ENCODE measurements around the gene RDH13.
"Not testable (repeated sequence)": the region's sequence is repeated elsewhere in the genome, so short reads cannot be mapped to it uniquely, and the experiment has no call there.

RDH13 gene

DNA sequence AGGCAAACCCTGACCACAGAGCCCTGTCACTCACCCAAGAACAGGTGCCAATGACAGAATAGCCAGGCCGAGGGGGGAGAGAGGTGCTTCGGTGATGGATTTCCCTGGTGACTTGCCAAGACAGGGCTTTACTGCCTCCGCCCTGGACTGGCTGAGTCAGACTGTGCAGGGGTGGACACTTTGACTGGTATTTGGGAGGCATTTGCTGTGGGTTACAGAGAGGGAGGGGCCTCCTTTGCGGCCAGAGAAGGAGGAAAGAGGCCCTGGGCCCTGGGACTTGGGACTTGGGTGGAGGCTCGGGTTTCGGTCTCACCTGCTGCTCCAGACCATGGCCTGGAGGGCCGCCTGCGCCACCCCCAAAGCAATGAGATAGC lies 8.2 kb upstream of the RDH13 start:
- no peaks in the 10 kb centered on the region for H3K36me3 Mint-ChIP-seq (ENCODE audit: low read depth)
- no peak overlapping the region for H3K4me3 Mint-ChIP-seq
- peaks cover 7% of the 10 kb centered on the region for H3K4me1 Mint-ChIP-seq (ENCODE audit: low read depth)
- H3K9me3 Mint-ChIP-seq: no peaks in the 10 kb centered on the region
- H3K27me3 Mint-ChIP-seq: peaks cover 69% of the 10 kb centered on the region
- no peak overlapping the region for H3K27ac Mint-ChIP-seq

DNA sequence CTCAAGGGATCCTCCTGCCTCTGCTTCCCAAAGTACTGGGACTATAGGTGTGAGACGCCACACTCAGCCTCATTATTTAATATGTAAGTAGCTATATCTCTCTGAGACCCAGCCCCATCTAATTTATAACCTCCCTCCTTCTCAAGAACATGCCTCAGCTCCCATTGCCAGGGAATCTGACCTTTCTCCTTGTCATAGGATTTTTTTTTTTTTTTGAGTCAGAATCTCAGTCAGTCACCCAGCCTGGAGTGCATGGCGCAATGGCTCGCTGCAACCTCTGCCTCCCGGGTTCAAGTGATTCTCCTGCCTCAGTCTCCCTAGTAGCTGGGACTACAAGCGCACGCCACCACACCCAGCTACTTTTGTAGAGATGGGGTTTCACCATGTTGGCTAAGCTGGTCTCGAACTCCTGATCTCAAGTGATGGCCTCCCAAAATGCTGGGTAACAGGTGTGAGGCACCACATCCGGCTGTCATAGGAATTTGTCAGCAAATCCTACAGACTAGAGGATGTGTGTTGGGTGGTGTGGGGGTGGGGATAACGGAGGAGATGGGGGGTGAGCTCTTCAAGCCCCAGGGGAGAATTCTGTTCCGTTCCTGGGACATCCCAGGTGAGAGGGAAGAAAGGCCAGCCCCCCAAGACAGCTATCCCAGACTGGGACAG lies 7.6 kb upstream of the RDH13 start:
- no peak overlapping the region for H3K4me3 Mint-ChIP-seq
- peaks cover 7% of the 10 kb centered on the region for H3K4me1 Mint-ChIP-seq (ENCODE audit: low read depth)
- H3K36me3 Mint-ChIP-seq (ENCODE audit: low read depth): no peaks in the 10 kb centered on the region
- H3K9me3 Mint-ChIP-seq: no peaks in the 10 kb centered on the region
- H3K27me3 Mint-ChIP-seq: peaks cover 73% of the 10 kb centered on the region
- H3K27ac Mint-ChIP-seq: no peak overlapping the region

DNA sequence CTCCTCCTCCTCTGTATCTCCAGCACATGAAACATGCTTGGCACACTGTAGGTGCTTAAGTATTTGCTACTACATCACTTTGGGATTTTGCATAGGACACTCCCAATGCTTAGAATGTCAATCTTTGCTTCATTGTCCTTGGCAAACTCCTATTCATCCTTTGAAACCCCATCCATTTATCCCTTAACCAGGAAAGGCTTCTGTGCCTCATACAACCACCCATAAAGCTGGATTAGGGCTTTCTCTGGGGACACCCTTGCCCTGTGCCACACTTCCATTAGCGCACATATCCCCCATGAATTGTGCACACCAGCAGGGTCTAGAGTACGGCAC lies 6.9 kb upstream of the RDH13 start:
- no peaks in the 10 kb centered on the region for H3K36me3 Mint-ChIP-seq (ENCODE audit: low read depth)
- no peaks in the 10 kb centered on the region for H3K9me3 Mint-ChIP-seq
- H3K27ac Mint-ChIP-seq: no peak overlapping the region
- H3K4me1 Mint-ChIP-seq (ENCODE audit: low read depth): peaks cover 7% of the 10 kb centered on the region
- no peak overlapping the region for H3K4me3 Mint-ChIP-seq
- peaks cover 74% of the 10 kb centered on the region for H3K27me3 Mint-ChIP-seq

DNA sequence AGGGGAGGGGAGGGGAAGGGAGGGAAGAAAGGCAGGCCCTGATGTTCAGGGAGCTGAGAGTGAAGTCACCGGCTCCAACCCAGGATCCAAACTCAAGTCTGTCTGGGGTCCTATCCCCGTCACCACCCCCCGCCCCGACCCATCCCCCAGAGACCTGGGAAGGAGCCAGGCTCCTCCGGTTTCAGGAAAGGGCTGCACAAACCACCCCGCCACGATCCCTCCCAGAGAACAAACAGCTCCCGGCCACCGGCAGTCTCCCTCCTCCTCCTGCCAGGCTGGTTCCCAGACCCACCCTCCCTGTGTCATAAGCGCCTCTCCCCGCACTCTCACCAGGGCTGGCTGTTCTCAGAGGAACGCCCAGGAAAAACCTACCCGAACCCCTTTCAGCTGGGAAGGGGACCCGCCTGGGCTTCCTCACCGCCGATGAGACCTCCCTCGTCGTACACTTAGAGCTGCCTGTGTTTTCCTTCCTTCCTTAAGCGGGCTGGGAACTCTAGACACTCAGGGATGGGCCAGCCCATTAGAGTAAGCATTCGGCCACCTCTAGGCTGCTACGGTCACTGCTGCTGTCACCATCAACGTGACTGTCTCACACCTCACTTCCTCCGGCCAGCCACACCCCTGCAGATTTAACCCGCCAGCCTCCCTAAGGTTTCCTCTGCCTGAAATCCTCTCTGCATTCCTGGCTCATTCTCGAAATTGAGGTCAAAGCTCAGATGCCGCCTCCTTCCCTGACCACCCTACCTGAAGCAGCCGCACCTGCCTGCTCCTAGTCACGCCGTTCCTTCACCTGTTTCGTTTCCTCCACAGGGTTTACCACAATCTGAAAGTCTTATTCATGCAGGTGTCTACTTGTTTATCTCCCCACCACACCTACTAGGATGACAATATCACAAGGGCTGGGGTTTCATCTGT lies 6.3 kb upstream of the RDH13 start:
- no peak overlapping the region for H3K4me3 Mint-ChIP-seq
- no peaks in the 10 kb centered on the region for H3K36me3 Mint-ChIP-seq (ENCODE audit: low read depth)
- peaks cover 73% of the 10 kb centered on the region for H3K27me3 Mint-ChIP-seq
- no peaks in the 10 kb centered on the region for H3K9me3 Mint-ChIP-seq
- no peak overlapping the region for H3K27ac Mint-ChIP-seq
- peaks cover 7% of the 10 kb centered on the region for H3K4me1 Mint-ChIP-seq (ENCODE audit: low read depth)

DNA sequence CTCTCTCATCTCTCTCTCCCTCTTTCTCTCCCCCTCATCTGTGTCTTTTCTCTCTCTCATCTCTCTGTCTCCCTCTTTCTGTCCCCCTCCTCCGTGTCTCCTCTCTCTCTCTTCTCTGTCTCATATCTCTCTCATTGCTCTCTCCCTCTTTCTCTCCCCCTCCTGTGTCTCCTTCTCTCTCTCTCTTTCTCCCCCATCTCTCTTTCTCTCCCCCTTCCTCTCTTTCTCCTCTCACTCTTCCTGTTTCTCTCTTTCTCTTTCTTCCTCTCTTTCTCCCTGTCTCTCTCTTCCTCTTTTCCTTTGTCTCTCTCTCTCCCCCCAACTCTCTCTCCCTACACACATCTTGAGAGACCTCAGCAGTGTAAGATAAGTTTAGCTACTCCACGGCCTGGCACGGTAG lies 4.9 kb upstream of the RDH13 start:
- H3K27ac Mint-ChIP-seq: no peak overlapping the region
- peaks cover 7% of the 10 kb centered on the region for H3K4me1 Mint-ChIP-seq (ENCODE audit: low read depth)
- H3K27me3 Mint-ChIP-seq: peaks cover 66% of the 10 kb centered on the region
- no peaks in the 10 kb centered on the region for H3K36me3 Mint-ChIP-seq (ENCODE audit: low read depth)
- no peak overlapping the region for H3K4me3 Mint-ChIP-seq
- H3K9me3 Mint-ChIP-seq: no peaks in the 10 kb centered on the region

DNA sequence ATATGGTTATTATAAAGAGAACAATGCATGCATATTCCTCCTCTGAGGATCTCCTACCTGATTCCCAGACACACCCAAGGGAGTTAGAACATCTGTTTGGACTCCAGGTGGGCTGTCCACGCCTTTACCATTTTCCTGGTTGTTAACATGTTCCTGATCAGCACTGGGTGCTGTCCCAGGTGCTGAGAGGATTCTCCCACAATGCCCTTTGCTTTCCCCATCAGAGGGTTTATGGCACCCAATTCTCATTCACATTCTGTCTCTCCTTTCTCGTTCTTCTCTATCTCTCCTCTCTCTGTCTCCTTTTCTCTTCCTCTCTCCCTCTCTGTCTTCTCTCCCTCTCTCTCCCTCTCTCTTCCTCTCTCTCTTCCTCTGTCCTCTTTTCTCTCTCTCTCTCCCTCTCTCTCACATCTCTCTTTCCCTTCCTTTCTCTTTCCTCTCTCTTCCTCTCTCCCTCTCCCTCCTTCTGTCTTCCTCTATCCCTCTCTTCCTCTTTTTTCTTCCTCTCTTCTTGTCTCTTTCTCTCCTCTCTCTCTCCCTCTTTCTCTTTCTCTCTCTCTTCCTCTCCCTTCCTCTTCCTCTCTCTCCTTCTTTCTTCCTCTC lies 3.3 kb upstream of the RDH13 start:
- H3K27ac Mint-ChIP-seq: no peak overlapping the region
- H3K4me3 Mint-ChIP-seq: no peak overlapping the region
- no peaks in the 10 kb centered on the region for H3K9me3 Mint-ChIP-seq

DNA sequence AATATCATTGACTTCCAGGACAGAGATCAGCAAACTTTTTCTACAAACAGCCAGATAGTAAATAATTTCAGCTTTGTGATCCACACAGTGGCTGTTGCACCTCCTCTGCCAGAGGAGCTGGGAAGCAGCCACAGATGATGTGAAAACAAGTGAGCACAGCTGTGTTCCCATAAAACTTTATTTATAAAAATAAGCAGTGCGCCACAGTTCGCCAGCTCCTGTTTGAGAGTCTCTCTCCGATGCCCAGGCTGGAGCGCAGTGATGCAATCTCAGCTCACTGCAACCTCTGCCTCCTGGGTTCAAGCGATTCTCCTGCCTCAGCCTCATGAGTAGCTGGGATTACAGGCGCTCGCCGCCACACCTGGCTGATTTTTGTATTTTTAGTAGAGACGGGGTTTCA lies 2.6 kb upstream of the RDH13 start:
- H3K27ac Mint-ChIP-seq; H3K36me3 Mint-ChIP-seq (ENCODE audit: low read depth); H3K4me3 Mint-ChIP-seq; H3K9me3 Mint-ChIP-seq: not testable (repeated sequence)
- Mint-ChIP-seq H3K4me1 (ENCODE audit: low read depth) (peaks cover 17% of the 10 kb centered on the region), H3K27me3 (peaks cover 47% of the 10 kb centered on the region)

More for the DNA sequence above, 3.3 kb upstream of the RDH13 start:
- peaks cover 14% of the 10 kb centered on the region for H3K4me1 Mint-ChIP-seq (ENCODE audit: low read depth)
- peaks cover 52% of the 10 kb centered on the region for H3K27me3 Mint-ChIP-seq
- no peaks in the 10 kb centered on the region for H3K36me3 Mint-ChIP-seq (ENCODE audit: low read depth)

DNA sequence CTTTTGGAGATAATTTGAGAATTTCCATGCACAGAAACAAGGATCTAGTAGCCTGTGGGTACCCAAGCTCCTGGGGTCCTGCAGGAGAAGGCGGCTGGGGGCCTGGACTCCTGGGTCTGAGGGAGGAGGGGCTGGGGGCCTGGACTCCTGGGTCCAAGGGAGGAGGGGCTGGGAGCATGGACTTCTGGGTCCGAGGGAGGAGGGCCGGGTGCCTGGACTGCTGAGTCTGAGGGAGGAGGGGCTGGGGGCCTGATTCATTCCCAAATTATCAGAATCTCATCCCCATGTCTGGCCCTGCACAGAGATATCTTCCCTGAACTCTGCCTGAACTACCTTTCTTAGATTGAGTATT lies 520 bp upstream of the RDH13 start:
- Mint-ChIP-seq H3K36me3 (ENCODE audit: low read depth) (peaks cover 17% of the 10 kb centered on the region), H3K27me3 (peaks cover 32% of the 10 kb centered on the region), H3K9me3 (no peaks in the 10 kb centered on the region), H3K4me1 (ENCODE audit: low read depth) (peaks cover 10% of the 10 kb centered on the region), H3K27ac (no peak overlapping the region), H3K4me3 (peak overlapping the region; percentile 88)

DNA sequence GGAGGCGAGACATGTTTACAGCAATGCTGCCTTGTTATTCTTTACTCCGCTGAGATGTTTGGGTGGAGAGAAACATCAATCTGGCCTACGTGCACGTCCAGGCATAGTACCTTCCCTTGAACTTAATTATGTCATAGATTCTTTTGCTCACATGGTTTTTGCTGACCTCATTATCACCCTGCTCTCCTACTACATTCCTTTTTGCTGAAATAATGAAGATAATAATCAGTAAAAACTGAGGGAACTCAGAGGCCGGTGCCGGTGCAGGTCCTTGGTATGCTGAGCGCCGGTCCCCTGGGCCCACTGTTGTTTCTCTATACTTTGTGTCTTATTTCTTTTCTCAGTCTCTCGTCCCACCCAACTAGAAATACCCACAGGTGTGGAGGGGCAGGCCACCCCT lies 2.7 kb downstream of the RDH13 start:
- not testable (repeated sequence) for H3K9me3 Mint-ChIP-seq, H3K27ac Mint-ChIP-seq, H3K4me3 Mint-ChIP-seq, H3K27me3 Mint-ChIP-seq
- peaks cover 10% of the 10 kb centered on the region for H3K4me1 Mint-ChIP-seq (ENCODE audit: low read depth)
- H3K36me3 Mint-ChIP-seq (ENCODE audit: low read depth): peaks cover 38% of the 10 kb centered on the region

DNA sequence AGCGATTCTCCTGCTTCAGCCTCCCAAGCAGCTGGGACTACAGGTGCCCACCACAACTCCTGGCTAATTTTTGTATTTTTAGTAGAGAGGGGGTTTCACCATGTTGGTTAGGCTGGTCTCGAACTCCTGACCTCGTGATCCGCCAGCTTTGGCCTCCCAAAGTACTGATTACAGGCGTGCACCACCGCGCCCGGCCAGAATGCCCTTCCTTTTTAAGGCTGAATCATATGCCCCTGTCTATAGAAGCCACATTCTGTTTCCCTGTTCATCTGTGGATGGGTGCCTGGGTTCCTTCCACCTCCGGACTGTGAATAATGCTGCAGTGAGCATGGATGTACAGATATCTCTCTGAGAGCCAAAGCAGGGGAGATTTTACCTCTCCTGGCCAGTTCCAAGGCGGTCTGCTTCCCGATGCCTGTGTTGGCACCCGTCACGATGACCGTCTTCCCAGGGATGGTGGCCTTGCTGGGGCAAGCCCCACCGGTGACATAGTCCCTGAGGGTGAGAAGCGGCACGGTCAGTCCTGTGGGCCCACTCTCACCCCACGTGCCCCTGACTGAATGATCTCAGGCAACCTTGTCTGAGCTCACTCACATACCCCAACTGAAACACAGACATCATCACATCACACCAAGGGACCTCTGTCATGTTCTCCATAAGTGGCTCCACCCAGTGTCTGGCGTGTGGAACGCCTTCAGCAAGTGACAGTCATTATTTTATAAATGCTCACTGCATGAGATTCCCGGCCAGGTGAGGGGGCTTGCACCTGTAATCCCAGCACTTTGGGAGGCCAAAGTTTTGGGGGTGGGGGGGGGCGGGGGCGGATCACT lies 4.0 kb downstream of the RDH13 start:
- Mint-ChIP-seq H3K36me3 (ENCODE audit: low read depth) (peaks cover 47% of the 10 kb centered on the region), H3K4me1 (ENCODE audit: low read depth) (peaks cover 10% of the 10 kb centered on the region), H3K27ac (no peak overlapping the region), H3K4me3 (no peak overlapping the region), H3K27me3 (no peaks in the 10 kb centered on the region), H3K9me3 (no peaks in the 10 kb centered on the region)

DNA sequence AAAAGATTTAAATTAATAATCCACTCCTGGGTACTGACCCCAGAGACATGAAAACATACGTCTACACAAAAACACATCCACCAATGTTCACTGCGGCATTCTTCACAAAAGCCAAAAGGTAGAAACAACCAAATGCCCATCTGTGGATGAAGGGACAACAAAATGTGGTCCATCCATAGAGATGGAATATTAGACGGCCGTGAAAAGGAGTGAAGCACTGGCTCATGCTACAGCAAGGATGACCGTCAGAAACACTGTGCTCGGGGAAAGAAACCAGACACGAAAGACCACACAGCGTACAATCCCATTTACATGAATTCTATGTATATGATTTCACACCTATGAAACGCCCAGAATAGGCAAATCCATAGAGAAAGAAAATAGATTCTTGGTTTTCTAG lies 6.1 kb downstream of the RDH13 start:
- Mint-ChIP-seq H3K4me3 (no peak overlapping the region), H3K27me3 (no peaks in the 10 kb centered on the region), H3K36me3 (ENCODE audit: low read depth) (peaks cover 54% of the 10 kb centered on the region), H3K4me1 (ENCODE audit: low read depth) (peaks cover 5% of the 10 kb centered on the region), H3K9me3 (no peaks in the 10 kb centered on the region), H3K27ac (no peak overlapping the region)

DNA sequence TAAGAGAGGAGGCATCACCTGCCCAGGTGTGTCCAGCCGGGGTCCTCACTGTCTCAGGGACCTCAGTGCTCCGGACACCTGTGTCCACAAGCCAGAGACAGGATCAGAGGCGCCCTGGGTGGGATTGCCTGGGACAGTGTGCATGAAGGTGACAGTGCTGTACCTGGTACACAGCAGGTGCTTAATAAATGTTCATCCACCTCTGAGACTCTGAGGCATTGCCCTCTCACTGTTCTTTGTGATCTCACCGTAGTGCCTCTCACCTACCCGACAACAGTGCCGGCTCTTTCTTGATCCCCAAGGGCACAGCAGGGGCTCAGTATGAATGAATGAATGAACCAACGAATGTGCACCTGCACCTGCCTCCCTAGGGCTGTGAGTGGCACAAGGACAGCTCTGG lies 9.2 kb downstream of the RDH13 start:
- H3K36me3 Mint-ChIP-seq (ENCODE audit: low read depth): peaks cover 51% of the 10 kb centered on the region
- no peak overlapping the region for H3K4me3 Mint-ChIP-seq
- H3K4me1 Mint-ChIP-seq (ENCODE audit: low read depth): no peaks in the 10 kb centered on the region

DNA sequence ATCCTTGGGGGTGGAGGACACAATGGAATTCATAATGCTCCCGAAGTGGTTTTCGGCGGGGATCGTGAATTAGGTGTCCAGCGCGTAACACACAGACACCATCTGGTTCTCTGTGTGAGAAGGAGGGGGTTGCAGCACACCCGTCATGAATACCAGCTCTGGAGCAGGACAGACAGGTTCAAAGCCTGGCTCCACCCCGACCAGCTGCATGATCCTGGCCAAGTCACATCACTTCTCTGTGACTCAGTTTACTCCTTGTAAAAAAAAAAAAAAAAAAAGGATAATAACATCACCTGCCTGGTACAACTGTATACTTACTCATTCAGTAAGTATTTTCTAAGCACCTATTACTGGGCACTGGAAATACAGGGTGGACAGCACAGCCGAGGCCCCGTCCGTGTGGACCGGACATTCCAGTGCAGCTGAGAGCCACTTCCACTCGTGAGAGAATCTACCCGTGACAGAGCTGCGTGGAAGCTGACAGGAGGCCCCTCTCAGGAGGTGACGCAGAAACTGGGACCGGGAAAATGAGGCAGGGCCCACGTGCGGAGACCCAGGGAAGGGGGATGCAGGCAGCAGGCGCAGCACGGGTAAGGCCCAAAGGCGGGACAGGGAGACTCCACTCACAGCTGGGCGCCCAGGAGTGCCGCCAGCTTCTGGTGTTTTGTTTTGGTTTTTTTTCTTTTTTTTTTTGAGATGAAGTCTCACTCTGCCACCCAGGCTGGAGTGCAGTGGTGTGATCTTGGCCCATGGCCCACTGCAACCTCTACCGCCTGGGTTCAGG lies 12.0 kb downstream of the RDH13 start:
- H3K36me3 Mint-ChIP-seq (ENCODE audit: low read depth): peaks cover 43% of the 10 kb centered on the region
- no peaks in the 10 kb centered on the region for H3K27me3 Mint-ChIP-seq
- no peak overlapping the region for H3K27ac Mint-ChIP-seq
- no peak overlapping the region for H3K4me3 Mint-ChIP-seq
- no peaks in the 10 kb centered on the region for H3K4me1 Mint-ChIP-seq (ENCODE audit: low read depth)
- H3K9me3 Mint-ChIP-seq: no peaks in the 10 kb centered on the region

More for the DNA sequence above, 9.2 kb downstream of the RDH13 start:
- H3K27ac Mint-ChIP-seq: no peak overlapping the region
- H3K27me3 Mint-ChIP-seq: no peaks in the 10 kb centered on the region
- no peaks in the 10 kb centered on the region for H3K9me3 Mint-ChIP-seq

DNA sequence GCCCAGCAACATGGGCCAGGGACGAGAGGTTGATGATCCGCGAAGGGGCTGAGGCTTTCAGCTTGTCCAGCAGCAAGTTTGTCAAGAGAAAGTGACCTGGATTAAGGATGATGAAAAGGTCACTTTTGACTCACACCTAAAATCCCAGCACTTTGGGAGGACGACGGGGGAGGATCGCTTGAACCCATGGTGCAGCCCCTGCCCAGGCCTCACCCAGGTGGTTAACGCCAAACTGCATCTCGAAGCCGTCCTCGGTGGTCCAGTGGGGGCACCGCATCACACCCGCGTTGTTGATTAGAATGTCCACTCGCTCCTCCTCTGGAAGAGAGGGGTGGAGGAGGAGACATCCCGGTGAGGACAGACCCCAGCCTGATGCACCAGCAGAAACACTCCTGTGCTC lies 14.5 kb downstream of the RDH13 start:
- H3K4me3 Mint-ChIP-seq: no peak overlapping the region
- no peak overlapping the region for H3K27ac Mint-ChIP-seq
- no peaks in the 10 kb centered on the region for H3K27me3 Mint-ChIP-seq
- H3K36me3 Mint-ChIP-seq (ENCODE audit: low read depth): peaks cover 44% of the 10 kb centered on the region
- H3K9me3 Mint-ChIP-seq: no peaks in the 10 kb centered on the region
- no peaks in the 10 kb centered on the region for H3K4me1 Mint-ChIP-seq (ENCODE audit: low read depth)
